NCI-H2196 treated with DMSO at 0.1 percent for 48 hours (cell line): ENCODE results near the gene TTLL4.

Experiments used
- DNase-seq: peaks from one replicate; lab custom pipeline; 2025; ENCODE audit not compliant: unreplicated experiment; lab: John Stamatoyannopoulos, UW

TTLL4 gene

DNA sequence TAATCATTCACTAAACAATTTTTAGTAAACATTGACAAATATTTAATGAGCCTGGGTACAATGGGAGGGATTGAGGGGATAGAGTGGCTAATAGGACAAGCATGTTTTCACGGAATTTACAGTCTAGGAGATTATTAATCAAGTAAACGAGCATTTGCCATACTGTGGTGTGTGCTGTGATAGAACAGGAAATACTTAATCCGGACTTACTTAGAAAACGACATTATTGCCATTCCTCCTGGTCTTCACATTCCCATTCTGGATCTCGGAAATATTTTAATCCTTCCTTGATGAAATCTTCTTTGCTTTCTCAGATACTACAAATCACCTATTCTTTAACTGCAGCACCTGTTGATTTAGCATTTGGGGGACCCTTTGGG, 905 bp downstream of the TTLL4 start:
- no peak for DNase-seq

DNA sequence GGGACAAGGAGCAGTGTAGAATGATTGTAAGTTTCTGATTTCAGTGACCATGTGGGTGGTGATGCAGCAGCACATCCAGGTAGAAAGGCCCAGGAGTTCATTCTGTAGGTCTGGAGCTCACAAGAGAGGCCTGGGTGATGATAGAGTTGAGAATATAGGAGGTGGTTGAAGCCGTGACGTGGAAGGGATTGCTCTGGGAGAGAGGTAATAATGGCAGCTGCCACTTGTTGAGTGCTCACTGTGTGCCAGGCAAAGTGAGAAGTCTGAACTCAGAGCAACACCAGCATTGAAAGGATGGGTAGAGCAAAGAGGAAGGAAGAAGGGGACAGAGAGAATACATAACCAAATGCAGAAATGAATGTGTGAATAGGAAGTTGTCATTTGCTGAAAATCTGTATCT, 3.3 kb downstream of the TTLL4 start:
- DNase-seq: no peak

DNA sequence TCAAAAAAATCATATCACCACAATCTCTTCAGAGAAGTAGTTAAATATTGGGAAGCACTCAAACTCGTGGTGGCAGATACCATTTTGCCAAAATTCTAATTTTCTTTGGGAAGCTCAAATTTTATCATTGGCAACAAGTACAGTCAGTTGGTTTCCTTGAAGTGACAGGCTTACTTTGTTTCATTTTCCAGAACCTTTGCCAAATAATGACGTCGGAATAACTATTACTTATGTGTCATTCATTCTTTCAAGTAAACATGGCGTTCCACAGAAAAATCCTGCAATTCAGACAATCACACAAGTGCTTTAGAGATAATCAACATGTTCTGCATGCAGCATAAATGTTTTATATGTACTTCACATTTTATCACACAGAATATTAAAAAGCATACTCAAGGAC, 5.4 kb downstream of the TTLL4 start:
- DNase-seq: no peak

DNA sequence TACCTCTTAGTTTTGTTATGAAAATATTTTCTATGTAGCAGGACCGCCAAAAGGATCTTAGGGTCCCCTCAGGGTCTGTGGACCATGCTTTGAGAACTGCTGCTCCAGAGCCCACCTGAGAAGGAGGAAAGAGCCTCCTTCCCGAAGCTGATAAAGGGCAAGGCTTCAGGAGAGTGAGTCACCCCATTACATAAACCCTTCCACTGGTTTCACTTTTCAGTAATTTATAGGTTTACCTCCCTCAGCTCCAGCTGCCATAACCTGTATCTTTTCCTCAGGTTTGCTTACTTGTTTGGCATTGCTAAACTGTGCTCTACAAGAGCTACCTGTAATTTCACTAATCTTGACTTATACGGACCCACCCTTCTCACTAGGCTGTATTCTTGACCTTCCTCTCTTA, 6.6 kb downstream of the TTLL4 start:
- peak; percentile 23 for DNase-seq

GRCh38 chr2:218718058-218718457, 7.4 kb downstream of the TTLL4 start:
- DNase-seq: no peak

DNA sequence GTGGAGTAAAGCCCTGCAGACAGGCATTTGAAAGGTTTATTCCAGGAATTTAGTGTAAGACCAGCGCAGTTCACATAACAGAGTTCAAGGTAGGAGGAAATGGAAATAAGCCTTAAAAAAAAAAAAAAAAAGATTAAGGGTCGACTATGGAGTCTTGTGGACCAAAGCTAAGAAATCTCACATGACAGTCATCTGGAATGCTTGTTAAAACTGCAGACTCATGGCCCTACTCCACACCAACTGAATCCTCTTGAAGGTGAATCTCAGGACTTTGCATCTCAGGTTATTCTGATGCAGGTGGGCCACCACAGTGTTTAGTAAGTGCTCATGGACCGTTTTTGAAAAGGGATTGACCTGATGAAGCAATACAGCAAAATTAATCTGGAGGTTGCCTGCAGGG, 8.8 kb downstream of the TTLL4 start:
- no peak for DNase-seq

- DNase-seq: no peak
Measured at GRCh38 chr2:218720048-218721041, 9.7 kb downstream of the TTLL4 start.

DNA sequence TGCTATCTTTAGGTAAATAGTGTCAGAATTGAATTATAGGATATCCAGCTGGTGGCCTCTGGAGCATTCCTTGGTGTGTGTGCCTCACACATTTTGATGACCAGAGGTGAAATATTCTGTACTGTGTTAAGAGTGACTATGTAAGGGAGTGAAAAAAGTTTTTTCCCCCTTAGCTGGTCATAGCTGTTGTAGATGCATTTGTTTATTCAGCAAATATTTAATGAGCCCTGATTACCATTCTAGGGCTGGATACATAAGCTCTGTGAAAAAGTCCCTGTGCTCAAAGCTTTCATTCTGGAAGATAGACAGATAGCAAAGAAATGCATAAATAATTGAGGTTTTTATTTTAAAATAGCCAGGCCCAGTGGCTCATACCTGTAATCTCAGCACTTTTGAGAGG, 10.9 kb downstream of the TTLL4 start:
- DNase-seq: no peak

GRCh38 chr2:218721934-218722333, 11.3 kb downstream of the TTLL4 start:
- no peak for DNase-seq

GRCh38 chr2:218722419-218722818, 11.8 kb downstream of the TTLL4 start:
- no peak for DNase-seq

DNA sequence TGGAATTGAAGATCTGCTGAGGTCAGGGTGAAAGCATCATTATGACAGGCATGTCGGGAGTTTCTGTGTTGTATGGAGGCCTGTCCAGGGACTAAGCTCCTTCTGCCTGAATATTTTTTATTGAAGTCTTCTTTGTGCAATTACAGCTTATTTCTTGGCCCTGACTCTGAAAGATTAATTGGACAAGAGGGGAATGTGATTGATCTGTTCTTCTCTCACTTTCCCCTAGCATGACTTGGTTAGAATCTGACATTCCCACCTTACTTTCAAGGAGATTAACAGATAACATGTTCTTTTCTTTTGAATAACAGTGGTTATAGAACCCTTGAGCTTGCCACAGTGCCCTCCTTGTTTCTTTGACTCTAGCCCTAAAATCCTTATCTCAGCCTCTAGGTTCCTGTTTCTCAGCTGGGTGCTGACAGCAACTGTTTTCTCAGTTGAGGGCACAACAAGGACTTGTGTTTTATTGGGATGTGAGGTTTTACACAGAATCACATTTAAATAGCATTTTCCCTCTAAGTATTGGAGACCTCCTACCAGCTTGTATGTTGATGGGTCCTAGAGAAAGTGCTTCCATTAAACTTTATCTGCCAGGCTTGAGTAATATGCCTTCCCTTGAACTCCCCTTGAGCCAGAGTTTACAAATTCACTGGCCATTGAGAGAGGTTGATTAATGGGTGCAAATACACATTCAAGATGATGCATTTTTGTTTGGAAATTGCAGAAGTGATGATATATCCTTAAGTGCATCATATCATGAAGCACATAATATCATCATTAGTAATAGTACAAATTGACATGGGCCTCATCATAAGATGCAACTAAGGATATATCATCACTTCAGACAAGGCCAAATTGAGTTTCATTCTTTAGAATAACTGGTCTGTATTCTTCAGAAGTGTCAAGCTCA, 12.5 kb downstream of the TTLL4 start:
- no peak for DNase-seq

DNA sequence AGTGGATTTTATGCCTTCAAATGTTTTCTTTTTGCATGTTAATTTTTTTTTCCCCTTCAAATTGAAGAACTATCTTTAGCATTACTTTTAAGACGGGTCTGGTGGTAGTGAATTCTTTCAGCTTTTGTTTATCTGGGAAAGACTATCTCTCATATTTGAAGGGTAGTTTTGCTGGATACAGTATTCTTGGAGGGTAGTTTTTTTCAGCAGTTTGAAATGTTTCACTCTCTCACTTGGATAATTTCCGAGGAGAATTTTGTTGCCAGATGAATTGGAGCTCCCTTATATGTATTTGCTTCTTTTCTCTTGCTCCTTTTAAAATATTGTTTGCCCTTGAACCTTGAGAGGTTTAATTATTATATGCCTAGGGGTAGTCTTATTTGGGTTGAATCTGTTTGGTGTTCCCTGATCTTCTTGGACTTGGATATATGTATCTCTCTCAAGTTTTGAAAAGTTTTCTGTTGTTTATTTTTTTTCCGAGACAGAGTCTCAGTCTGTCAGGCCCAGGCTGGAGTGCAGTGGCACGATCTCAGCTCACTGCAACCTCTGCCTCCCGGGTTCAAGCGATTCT, 15.5 kb downstream of the TTLL4 start:
- no peak for DNase-seq

- DNase-seq: no peak
Measured at GRCh38 chr2:218727502-218728165, 17.0 kb downstream of the TTLL4 start.

GRCh38 chr2:218729640-218730039, 19.0 kb downstream of the TTLL4 start:
- DNase-seq: no peak

DNA sequence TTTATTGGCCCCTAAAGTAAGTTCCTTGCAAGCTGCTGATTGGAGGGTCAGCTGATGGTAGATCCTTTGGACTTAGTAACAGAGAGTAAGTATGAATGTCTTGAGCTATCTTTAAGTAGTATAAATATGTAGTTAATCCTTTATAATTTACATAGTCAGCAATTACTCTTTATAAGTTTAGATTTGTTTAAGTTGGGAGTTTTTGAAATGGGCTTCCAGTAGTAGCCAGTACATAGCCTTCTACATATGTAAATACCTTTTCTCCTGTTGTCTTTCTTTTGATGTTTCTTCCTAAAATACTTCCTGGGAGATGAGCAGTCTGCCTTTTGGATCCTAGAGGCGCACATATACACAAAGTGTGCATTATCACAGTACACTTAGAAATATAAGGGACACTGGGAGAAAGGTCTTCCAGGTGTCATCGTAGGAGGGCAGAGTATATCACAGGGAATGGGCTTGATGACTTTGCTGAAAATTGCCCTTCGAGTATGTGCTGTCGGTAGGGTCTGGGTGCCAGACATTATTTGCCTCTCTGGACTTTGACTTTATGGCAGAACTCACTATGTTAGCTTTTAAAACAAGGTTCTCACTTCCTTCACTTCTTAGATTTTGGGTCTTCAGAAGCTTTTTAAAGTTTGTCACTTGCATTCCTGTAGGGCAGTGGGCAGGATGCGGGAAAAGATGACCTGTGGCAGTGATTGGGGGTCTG, 21.6 kb downstream of the TTLL4 start:
- DNase-seq: no peak

DNA sequence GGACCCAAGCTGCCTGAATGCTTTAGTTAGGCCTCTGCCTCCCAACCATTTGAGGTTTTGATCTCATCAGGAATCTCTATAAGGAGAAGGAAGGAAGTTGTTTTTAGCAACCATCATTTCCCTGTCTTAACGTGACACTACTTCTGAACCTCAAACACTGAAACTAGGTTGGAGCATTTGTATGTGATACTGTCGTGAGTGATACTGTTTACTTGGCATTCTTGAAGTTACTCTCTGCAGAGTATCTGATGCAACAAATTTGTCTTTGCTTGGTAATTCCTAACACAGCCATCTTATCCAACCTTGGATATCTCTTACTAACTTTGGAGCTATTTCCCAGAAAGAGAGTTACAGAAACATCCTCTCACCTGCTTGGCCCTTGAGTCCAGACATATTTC, 22.1 kb downstream of the TTLL4 start:
- no peak for DNase-seq

- DNase-seq: no peak
Measured at GRCh38 chr2:218733171-218734021, 22.8 kb downstream of the TTLL4 start.

GRCh38 chr2:218734190-218734975, 23.7 kb downstream of the TTLL4 start:
- DNase-seq: no peak

DNA sequence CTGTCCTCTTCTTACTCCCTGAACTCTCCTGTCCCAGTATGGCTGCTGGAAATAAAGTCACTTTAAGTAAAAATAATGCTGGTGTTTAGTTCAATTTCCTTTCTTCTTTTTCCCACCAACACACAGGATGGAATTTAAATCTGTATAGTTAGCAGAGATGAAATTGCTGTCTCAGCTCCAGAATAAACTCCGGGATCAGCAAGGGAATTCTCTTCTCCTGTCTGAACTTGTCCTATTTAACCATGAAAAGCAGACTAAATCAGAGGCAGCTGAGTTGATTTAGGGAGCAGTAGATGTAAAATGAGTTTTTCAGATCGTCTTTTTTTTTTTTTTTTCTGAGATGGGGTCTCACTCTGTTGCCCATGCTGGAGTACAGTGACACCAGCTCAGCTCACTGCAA, 25.9 kb downstream of the TTLL4 start:
- DNase-seq: no peak
